GM15510 (cell line): Measurements from ENCODE around the gene PRR13.

Source experiments
- POLR2A ChIP-seq: IDR thresholded peaks from 3 replicates; pipeline ENCODE4 v1.6.1; 2011; ENCODE audit warnings: borderline replicate concordance; ENCODE audit not compliant: insufficient read length; ENCODE audit errors: extremely low read depth

The PRR13 gene

GRCh38 chr12:53464685-53465418 is 23.3 kb downstream of the PRR13 start:
- TF ChIP-seq POLR2A, result no peak

GRCh38 chr12:53465679-53466078 is 24.1 kb downstream of the PRR13 start:
- no peak for TF ChIP-seq POLR2A

GRCh38 chr12:53466640-53467039 is 25.1 kb downstream of the PRR13 start:
- TF ChIP-seq POLR2A, result no peak

GRCh38 chr12:53467082-53467481 is 25.5 kb downstream of the PRR13 start:
- no peak for TF ChIP-seq POLR2A

GRCh38 chr12:53467880-53468279 is 26.3 kb downstream of the PRR13 start:
- TF ChIP-seq POLR2A, result no peak

- TF ChIP-seq POLR2A, result no peak
Measured at GRCh38 chr12:53468282-53468681, 26.7 kb downstream of the PRR13 start.

- TF ChIP-seq POLR2A, result no peak
Measured at GRCh38 chr12:53472056-53472582, 30.6 kb downstream of the PRR13 start.

- no peak for TF ChIP-seq POLR2A
Measured at GRCh38 chr12:53474077-53474476, 32.5 kb downstream of the PRR13 start.

- TF ChIP-seq POLR2A, result no peak
Measured at GRCh38 chr12:53474819-53475218, 33.3 kb downstream of the PRR13 start.

- TF ChIP-seq POLR2A, result no peak
Measured at GRCh38 chr12:53476769-53477209, 35.3 kb downstream of the PRR13 start.

GRCh38 chr12:53478865-53479264 is 37.3 kb downstream of the PRR13 start:
- no peak for TF ChIP-seq POLR2A

- TF ChIP-seq POLR2A, result no peak
Measured at GRCh38 chr12:53479331-53479730, 37.8 kb downstream of the PRR13 start.

GRCh38 chr12:53480491-53481442 is 39.2 kb downstream of the PRR13 start:
- no peak for TF ChIP-seq POLR2A

- TF ChIP-seq POLR2A, result no peak
Measured at GRCh38 chr12:53481939-53482586, 40.5 kb downstream of the PRR13 start.
